Measurements from ENCODE around the gene GGN. TPM values are rescaled to one million over a fixed set of nuclear protein-coding genes. Genes with fewer than 3 reads are reported as not detected.
"Not testable (repeated sequence)": the region's sequence is repeated elsewhere in the genome, so short reads cannot be mapped to it uniquely, and the experiment has no call there.

The GGN gene
- total and polyA plus RNA-seq, 2 experiments from 2014 or later: 0.98 to 1.2 TPM

GRCh38 chr19:38367041-38367440 lies 20.8 kb downstream of the GGN start:
- no peak for TF ChIP-seq CTCF (IDR thresholded peaks at IDR 0.05; ENCODE audit: low read depth, low read length)
- DNase-seq (ENCODE audit: low read depth in 1 of 2, low spot score in 1 of 2): no peak
- Histone ChIP-seq H3K9me3 (ENCODE audit: low read depth) (no peaks in the 10 kb centered on the region), H3K36me3 (no peaks in the 10 kb centered on the region), H3K27ac (no peak overlapping the region), H3K4me1 (ENCODE audit: low read depth) (no peaks in the 10 kb centered on the region), H3K4me3 (no peak overlapping the region), H3K27me3 (peaks cover 8% of the 10 kb centered on the region)

GRCh38 chr19:38362946-38363688 lies 24.7 kb downstream of the GGN start:
- H3K27me3 ChIP-seq: peaks cover 31% of the 10 kb centered on the region
- H3K36me3 ChIP-seq; H3K9me3 ChIP-seq (ENCODE audit: low read depth); H3K27ac ChIP-seq; DNase-seq (ENCODE audit: low read depth in 1 of 2, low spot score in 1 of 2); H3K4me1 ChIP-seq (ENCODE audit: low read depth): not testable (repeated sequence)
- H3K4me3 ChIP-seq: peak overlapping the region; percentile 47

GRCh38 chr19:38362076-38362945 lies 25.5 kb downstream of the GGN start:
- Histone ChIP-seq H3K36me3 (no peaks in the 10 kb centered on the region), H3K9me3 (ENCODE audit: low read depth) (no peaks in the 10 kb centered on the region), H3K4me1 (ENCODE audit: low read depth) (no peaks in the 10 kb centered on the region), H3K4me3 (peak overlapping the region; percentile 47), H3K27me3 (peaks cover 36% of the 10 kb centered on the region), H3K27ac (peak overlapping the region; percentile 5)
- DNase-seq (ENCODE audit: low read depth in 1 of 2, low spot score in 1 of 2): peak; percentile 52 to 88
- TF ChIP-seq CTCF (IDR thresholded peaks at IDR 0.05; ENCODE audit: low read depth, low read length): no peak

- H3K36me3 ChIP-seq: no peaks in the 10 kb centered on the region
- DNase-seq (ENCODE audit: low read depth in 1 of 2, low spot score in 1 of 2): peak; percentile 73 to 92
- H3K9me3 ChIP-seq (ENCODE audit: low read depth): no peaks in the 10 kb centered on the region
- TF ChIP-seq CTCF (IDR thresholded peaks at IDR 0.05; ENCODE audit: low read depth, low read length): no peak
- peaks cover 36% of the 10 kb centered on the region for H3K27me3 ChIP-seq
- peak overlapping the region; percentile 47 for H3K4me3 ChIP-seq
- H3K4me1 ChIP-seq (ENCODE audit: low read depth): no peaks in the 10 kb centered on the region
- H3K27ac ChIP-seq: no peak overlapping the region
These were observed 26.2 kb downstream of the GGN start for GRCh38 chr19:38361633-38362075.

- H3K4me3 ChIP-seq: peak overlapping the region; percentile 47
- H3K4me1 ChIP-seq (ENCODE audit: low read depth): no peaks in the 10 kb centered on the region
- TF ChIP-seq CTCF (IDR thresholded peaks at IDR 0.05; ENCODE audit: low read depth, low read length): no peak
- H3K27ac ChIP-seq: no peak overlapping the region
- no peak for DNase-seq (ENCODE audit: low read depth in 1 of 2, low spot score in 1 of 2)
- no peaks in the 10 kb centered on the region for H3K36me3 ChIP-seq
- H3K27me3 ChIP-seq: peaks cover 36% of the 10 kb centered on the region
- no peaks in the 10 kb centered on the region for H3K9me3 ChIP-seq (ENCODE audit: low read depth)
These were observed 26.8 kb downstream of the GGN start for GRCh38 chr19:38360839-38361631.
